AG09319 (cell line): ENCODE measurements around the gene ADORA2A.

Experiments used
- DNase-seq: peaks from one replicate; pipeline ENCODE4 v3.0.0-alpha.2; 2010; ENCODE audit warnings: low read depth; ENCODE audit errors: extremely low read depth
- TF ChIP-seq, protein P1 (sequence below): IDR thresholded peaks from 2 replicates; pipeline ENCODE4 v1.5.1; 2011; ENCODE audit warnings: low read depth, mild to moderate bottlenecking, inconsistent platforms, low read length, moderate library complexity

ADORA2A gene

GRCh38 chr22:24389680-24390079, 37.7 kb upstream of the ADORA2A start:
- TF ChIP-seq, protein P1, sequence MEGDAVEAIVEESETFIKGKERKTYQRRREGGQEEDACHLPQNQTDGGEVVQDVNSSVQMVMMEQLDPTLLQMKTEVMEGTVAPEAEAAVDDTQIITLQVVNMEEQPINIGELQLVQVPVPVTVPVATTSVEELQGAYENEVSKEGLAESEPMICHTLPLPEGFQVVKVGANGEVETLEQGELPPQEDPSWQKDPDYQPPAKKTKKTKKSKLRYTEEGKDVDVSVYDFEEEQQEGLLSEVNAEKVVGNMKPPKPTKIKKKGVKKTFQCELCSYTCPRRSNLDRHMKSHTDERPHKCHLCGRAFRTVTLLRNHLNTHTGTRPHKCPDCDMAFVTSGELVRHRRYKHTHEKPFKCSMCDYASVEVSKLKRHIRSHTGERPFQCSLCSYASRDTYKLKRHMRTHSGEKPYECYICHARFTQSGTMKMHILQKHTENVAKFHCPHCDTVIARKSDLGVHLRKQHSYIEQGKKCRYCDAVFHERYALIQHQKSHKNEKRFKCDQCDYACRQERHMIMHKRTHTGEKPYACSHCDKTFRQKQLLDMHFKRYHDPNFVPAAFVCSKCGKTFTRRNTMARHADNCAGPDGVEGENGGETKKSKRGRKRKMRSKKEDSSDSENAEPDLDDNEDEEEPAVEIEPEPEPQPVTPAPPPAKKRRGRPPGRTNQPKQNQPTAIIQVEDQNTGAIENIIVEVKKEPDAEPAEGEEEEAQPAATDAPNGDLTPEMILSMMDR = no peak
- no peak for DNase-seq

- DNase-seq = no peak
- TF ChIP-seq, protein P1 = no peak
These were observed 37.2 kb upstream of the ADORA2A start for GRCh38 chr22:24390156-24390555.

DNA sequence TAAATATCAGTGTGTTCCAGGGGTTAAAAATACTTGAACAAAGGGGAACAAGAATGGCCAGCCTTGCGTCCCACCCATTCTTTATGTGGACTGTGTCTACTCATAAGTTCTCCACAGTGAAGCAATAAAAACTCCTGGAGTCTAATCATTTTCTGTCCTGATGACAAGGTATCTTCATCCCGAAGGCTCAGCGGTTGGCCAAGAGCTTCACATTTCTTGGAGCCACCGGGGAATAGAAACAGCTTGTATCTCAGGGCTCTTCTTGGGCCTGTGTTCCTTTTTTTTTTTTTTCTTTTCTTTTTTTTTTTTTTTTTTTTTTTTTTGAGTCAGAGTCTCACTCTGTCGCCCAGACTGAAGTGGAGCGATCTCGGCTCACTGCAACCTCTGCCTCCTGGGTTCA, 36.8 kb upstream of the ADORA2A start:
- DNase-seq = no peak
- TF ChIP-seq, protein P1 = no peak

DNA sequence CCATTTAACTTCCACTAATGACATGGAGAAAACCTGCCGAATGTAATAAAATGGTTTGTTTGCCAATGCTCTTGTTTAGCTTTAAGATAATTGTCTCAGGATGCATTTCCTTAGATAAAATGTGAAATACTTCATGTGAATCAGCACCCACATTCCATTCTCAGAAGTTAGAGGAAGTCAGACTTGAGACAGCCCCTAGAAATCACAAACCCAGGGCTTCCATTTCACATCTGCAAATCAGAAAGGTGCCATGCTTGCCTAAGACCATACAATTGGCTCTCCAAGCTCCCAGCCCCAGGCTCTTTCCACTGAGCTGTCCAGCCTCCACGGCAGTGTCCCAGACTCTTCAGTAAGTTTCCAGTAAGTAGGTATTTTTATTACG, 35.6 kb upstream of the ADORA2A start:
- DNase-seq = peak; percentile 52
- TF ChIP-seq, protein P1 = no peak

DNA sequence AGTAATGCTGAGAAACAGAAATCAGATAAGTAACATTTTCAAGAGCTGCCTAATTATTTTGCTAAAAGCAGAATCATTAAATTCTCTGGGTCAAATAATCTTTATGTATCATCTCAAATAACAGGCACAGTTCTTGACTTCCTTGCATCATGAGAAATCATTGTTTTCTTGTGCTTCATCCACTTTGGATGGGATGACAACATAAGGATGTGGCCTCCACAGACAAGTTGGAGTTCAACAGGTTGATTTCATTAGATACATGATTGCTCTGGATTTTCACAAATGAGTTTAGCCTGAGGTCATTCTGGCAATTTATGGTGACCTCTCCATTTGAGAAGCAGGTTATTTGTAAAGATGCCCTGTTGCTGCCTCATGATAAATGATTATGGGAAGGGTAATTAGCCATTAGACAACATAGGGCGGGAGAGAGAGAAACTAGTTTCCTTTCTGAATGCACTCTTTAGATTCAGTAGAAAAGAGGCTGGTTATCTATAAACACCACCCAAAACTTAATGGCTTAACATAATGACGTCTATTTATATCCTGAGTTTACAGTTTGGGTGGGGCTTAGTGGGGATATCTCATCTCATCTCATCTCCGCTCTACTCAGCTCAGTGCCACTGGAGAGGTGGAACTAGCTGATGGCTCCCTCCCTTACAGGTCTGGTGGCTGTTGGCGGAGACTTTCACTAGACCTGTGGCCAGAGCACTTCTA, 35.0 kb upstream of the ADORA2A start:
- TF ChIP-seq, protein P1 = no peak
- no peak for DNase-seq

DNA sequence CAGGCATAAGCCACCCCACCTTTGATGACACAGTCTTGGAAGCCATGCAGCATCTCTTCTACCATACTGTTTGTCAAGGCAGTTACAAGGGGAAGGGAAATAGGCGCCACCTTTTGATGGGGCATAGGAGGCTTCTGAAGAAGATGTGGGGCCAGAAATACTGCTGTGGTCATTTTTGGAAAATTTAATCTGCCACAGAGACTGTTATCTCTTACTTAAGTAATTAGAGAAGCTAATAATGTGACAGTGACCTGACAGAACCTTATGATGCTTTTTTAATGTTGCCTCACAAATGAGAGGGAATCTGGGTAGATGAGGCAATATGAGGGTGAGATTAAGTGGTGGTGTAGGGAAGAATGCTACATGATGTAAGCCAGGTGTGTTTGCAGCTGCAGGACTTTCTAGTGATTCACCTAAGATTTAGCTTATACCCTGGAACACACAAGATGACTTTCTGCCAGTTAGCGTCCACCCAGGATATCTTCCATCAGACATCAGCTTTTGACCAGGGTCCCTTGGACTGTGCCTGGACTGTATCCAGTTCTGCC, 34.3 kb upstream of the ADORA2A start:
- DNase-seq = no peak
- TF ChIP-seq, protein P1 = no peak

DNA sequence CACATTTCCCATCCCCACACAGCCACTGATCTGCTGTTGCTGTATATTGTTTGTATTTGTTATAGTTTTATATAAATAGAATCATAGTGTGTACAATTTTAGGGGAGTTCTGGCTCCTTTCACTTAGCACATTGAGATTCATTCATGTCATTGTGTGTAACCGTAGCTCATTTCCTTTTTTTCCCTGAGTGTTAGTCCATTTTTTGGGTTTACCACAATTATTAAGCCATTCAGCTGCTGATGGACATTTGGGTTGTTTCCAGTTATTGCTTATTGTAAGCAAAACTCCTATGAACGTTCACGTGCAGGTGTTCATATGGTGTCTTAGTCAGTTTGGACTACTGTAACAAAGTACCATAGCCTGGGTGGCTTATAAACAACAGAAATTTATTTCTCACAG, 33.6 kb upstream of the ADORA2A start:
- TF ChIP-seq, protein P1 = no peak
- no peak for DNase-seq
